Activated T-cell treated with anti-CD3 and anti-CD28 coated beads, Interleukin-2, amount 50 U/mL, for 4 hours (primary cell): ENCODE measurements around the gene CPSF3. TPM values are rescaled to one million over a fixed set of nuclear protein-coding genes. Genes with fewer than 3 reads are reported as not detected.

Source experiments
- ATAC-seq, 2 donors: fragments of 200-7000 bp; cut with Tn5 transposase; one replicate each; pipeline ENCODE4 v1.10.0; 2021
- DNase-seq: peaks from one replicate; pipeline ENCODE4 v3.0.0-alpha.2; 2020
- H3K27me3 Mint-ChIP-seq: one replicate; pipeline ENCODE4 v1.8.0; 2021; ENCODE audit warnings: low read depth, mixed read lengths
- H3K36me3 Mint-ChIP-seq: one replicate; pipeline ENCODE4 v1.8.0; 2022; ENCODE audit warnings: mixed read lengths; ENCODE audit not compliant: insufficient read depth
- H3K4me1 Mint-ChIP-seq: one replicate; pipeline ENCODE4 v1.8.0; 2021; ENCODE audit warnings: low read depth, mixed read lengths
- H3K4me3 Mint-ChIP-seq: one replicate; pipeline ENCODE4 v1.8.0; 2021; ENCODE audit warnings: mild to moderate bottlenecking, moderate library complexity, mixed read lengths
- H3K9me3 Mint-ChIP-seq: one replicate; pipeline ENCODE4 v1.8.0; 2021; ENCODE audit warnings: mixed read lengths
- total RNA-seq, 3 donors: library from RNA; stranded (reverse); gene quantifications; one replicate each; pipeline ENCODE4 v1.2.1, GENCODE V29; 2021

Gene CPSF3
- total RNA-seq, 3 donors from 2014 or later: 61.8 to 66.6 (median 63.5) TPM

GRCh38 chr2:9518780-9519179, 95.3 kb downstream of the CPSF3 start:
- H3K4me1 Mint-ChIP-seq: no peaks in the 10 kb centered on the region
- DNase-seq (no peak), ATAC-seq (no peak)
- no peaks in the 10 kb centered on the region for H3K27me3 Mint-ChIP-seq
- H3K9me3 Mint-ChIP-seq: peaks cover 3% of the 10 kb centered on the region
- no peak overlapping the region for H3K4me3 Mint-ChIP-seq
- H3K36me3 Mint-ChIP-seq: peaks cover 49% of the 10 kb centered on the region

- H3K9me3 Mint-ChIP-seq: peaks cover 3% of the 10 kb centered on the region
- no peaks in the 10 kb centered on the region for H3K4me1 Mint-ChIP-seq
- H3K4me3 Mint-ChIP-seq: no peak overlapping the region
- ATAC-seq: no peak
- no peak for DNase-seq
- no peaks in the 10 kb centered on the region for H3K27me3 Mint-ChIP-seq
- H3K36me3 Mint-ChIP-seq: peaks cover 47% of the 10 kb centered on the region
Observed at GRCh38 chr2:9519250-9519649, 95.8 kb downstream of the CPSF3 start.

Other genes starting within 250 kb of the CPSF3 start
- under 1 TPM; 0.13 to 0.22 (median 0.20) TPM for gene ASAP2, start 216.8 kb upstream of the CPSF3 start, total RNA-seq
- 100 to 1,000 TPM in 2 of 3 donors, 10 to 100 TPM in 1; 90.2 to 137 (median 119) TPM for gene ITGB1BP1, start 126 bp upstream of the CPSF3 start, total RNA-seq
- gene IAH1, start 50.9 kb downstream of the CPSF3 start, total RNA-seq: 10 to 100 TPM; 39.0 to 40.6 (median 40.3) TPM
- gene ADAM17, start 132.2 kb downstream of the CPSF3 start, total RNA-seq: 10 to 100 TPM; 19.6 to 42.0 (median 21.6) TPM
- gene YWHAQ, start 207.3 kb downstream of the CPSF3 start, total RNA-seq: 100 to 1,000 TPM; 641 to 717 (median 687) TPM